Gastrocnemius medialis (tissue), 4 donors: Measurements from ENCODE around the gene ROM1.
"Not testable (repeated sequence)": the region's sequence is repeated elsewhere in the genome, so short reads cannot be mapped to it uniquely, and the experiment has no call there.

Experiments used
- POLR2A ChIP-seq, 2 donors: fragments of 450-650 bp; IDR thresholded peaks; one replicate each; pipeline ENCODE4 v1.6.1; 2017; ENCODE audit warnings: antibody characterized with exemption in 2 of 2, mild to moderate bottlenecking in 2 of 2, moderate library complexity in 2 of 2
- TF ChIP-seq, protein P1 (sequence below), 5 experiments: fragments of 450-650 bp in 3 of 5; fragments of 200-600 bp in 2 of 5; sonication (generic) in 2 of 5; IDR thresholded peaks in 4 of 5; conservative IDR thresholded peaks in 1 of 5; 1 replicate in 4 of 5; 2 replicates in 1 of 5; pipeline ENCODE4 v1.5.1; 2016 to 2019; ENCODE audit warnings: antibody characterized with exemption in 5 of 5, mild to moderate bottlenecking in 3 of 5, moderate library complexity in 3 of 5

DNA sequence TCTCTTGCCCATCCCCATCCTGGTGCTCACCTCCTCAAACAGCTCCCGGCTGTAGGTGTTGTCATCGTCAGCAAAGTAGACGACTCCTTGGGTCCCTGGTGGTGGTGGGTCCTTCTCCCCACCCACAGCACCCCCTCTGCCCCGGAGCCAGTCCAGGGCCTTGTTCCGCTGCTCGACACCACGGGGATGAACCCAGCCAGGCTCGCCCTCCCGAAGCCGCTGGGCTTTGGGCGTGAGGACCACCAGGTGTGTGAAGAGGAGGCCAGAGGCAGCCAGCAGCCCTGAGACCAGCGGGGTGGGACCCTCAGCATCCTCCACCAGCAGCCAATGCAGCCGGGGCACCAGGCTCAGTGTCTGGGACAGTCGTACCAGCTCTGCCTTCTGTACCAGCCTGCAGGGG, 3.9 kb downstream of the ROM1 start:
- TF ChIP-seq, protein P1, sequence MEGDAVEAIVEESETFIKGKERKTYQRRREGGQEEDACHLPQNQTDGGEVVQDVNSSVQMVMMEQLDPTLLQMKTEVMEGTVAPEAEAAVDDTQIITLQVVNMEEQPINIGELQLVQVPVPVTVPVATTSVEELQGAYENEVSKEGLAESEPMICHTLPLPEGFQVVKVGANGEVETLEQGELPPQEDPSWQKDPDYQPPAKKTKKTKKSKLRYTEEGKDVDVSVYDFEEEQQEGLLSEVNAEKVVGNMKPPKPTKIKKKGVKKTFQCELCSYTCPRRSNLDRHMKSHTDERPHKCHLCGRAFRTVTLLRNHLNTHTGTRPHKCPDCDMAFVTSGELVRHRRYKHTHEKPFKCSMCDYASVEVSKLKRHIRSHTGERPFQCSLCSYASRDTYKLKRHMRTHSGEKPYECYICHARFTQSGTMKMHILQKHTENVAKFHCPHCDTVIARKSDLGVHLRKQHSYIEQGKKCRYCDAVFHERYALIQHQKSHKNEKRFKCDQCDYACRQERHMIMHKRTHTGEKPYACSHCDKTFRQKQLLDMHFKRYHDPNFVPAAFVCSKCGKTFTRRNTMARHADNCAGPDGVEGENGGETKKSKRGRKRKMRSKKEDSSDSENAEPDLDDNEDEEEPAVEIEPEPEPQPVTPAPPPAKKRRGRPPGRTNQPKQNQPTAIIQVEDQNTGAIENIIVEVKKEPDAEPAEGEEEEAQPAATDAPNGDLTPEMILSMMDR (IDR thresholded peaks at IDR 0.05 in 4 of 5, conservative IDR thresholded peaks at IDR 0.05 in 1 of 5) = not testable (repeated sequence)
- not testable (repeated sequence) for TF ChIP-seq POLR2A (IDR thresholded peaks at IDR 0.05)
